ENCODE data around the gene PIGB. TPM values are rescaled to one million over a fixed set of nuclear protein-coding genes. Genes with fewer than 3 reads are reported as not detected.
A peak's percentile ranks its signal among the peaks of the same experiment; 100 is the strongest.

PIGB gene
- total RNA-seq, 5 donors from 2014 or later (not counting 1 experiment from before 2014, with no cell fraction given): 16.3 to 28.2 (median 20.1) TPM

DNA sequence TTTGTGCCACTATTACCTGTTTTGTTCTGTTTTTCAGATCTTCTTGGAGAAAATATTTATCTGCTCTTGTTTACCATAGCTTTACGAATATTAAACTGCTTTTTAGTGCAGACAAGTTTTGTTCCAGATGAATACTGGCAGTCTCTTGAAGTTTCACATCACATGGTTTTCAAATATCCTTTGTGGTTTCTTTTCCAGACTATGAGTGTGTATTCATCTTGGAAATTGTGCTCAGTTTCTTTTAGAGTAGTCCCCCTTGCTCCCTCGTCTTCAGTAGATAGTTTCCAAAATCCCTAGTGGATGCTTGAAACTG is 1.2 kb downstream of the PIGB start:
- no peak for DNase-seq
- peak overlapping the region in 1 of 2 donors; percentile 44 for H3K27ac Mint-ChIP-seq
- H3K4me3 Mint-ChIP-seq: peak overlapping the region; percentile 98 to 99 (median 98)
- ChIA-PET CTCF (interaction anchor here (1.1 to 1.7 kb wide), 2 partner anchors 88 to 102 kb away, joined by 5 to 7 read pairs; partner anchors contain the start of genes CCPG1 (in 1 of the 2) and PIERCE2 (in 1 of the 2)), POLR2A (no interaction called here)
- H3K9me3 Mint-ChIP-seq: no peaks in the 10 kb centered on the region
- no peaks in the 10 kb centered on the region for H3K27me3 Mint-ChIP-seq
- Histone ChIP-seq H3K9me3 (no peaks in the 10 kb centered on the region), H3K36me3 (ENCODE audit: control insufficient read depth in 2 of 2, extremely low read depth in 1 of 2, insufficient read depth in 1 of 2, low read length in 1 of 2) (peaks cover 0 to 5% of the 10 kb centered on the region in 2 donors), H3K27me3 (replicated peaks in 1 of 2; ENCODE audit: control insufficient read depth in 2 of 2, extremely low read depth in 1 of 2, insufficient read depth in 2 of 2, low read length in 1 of 2) (no peaks in the 10 kb centered on the region), H3K27ac (ENCODE audit: low read length) (no peak overlapping the region), H3K4me1 (ENCODE audit: control insufficient read depth in 1 of 2, extremely low read depth in 1 of 2, insufficient read depth in 2 of 2, low read length in 2 of 2) (peaks cover 9 to 16% of the 10 kb centered on the region in 2 experiments), H3K4me3 (ENCODE audit: control insufficient read depth in 1 of 2, extremely low read depth in 1 of 2, low read length in 1 of 2) (peak overlapping the region in 1 of 2 donors; percentile 94)
- WGBS (ENCODE audit: insufficient coverage): no CpG with 5 or more reads among the region's 2 CpGs
- H3K4me1 Mint-ChIP-seq: peaks cover 57 to 65% (median 59%) of the 10 kb centered on the region in 3 donors
- no peak for ATAC-seq (replicated peaks in 1 of 4)
- peaks cover 24% of the 10 kb centered on the region for H3K36me3 Mint-ChIP-seq

DNA sequence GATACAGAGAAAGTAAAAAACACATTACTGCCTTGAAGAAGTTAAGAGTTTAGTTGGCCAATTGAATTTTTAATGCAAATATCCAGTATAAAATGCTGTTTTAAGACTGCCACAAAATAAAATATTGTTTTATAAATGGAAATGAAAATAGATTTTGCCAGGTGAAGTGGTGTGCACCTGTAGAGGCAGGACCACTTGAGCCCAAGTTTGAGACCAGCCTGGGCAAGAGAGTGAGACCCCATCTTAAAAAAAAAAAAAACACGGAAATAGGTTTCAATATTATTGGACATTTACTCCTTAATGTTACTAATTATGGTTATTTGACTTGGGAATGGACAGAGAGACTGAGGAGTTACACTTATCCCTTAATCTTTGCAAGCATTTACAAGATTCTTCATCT is 1.9 kb downstream of the PIGB start:
- no peak overlapping the region for H3K27ac ChIP-seq (ENCODE audit: low read length)
- WGBS (ENCODE audit: insufficient coverage): no CpG with 5 or more reads among the region's 1 CpG
- peaks cover 9 to 16% of the 10 kb centered on the region in 2 experiments for H3K4me1 ChIP-seq (ENCODE audit: control insufficient read depth in 1 of 2, extremely low read depth in 1 of 2, insufficient read depth in 2 of 2, low read length in 2 of 2)
- no peak overlapping the region for H3K4me3 ChIP-seq (ENCODE audit: control insufficient read depth in 1 of 2, extremely low read depth in 1 of 2, low read length in 1 of 2)
- H3K4me3 Mint-ChIP-seq: no peak overlapping the region
- DNase-seq: no peak
- H3K27me3 Mint-ChIP-seq: no peaks in the 10 kb centered on the region
- H3K27me3 ChIP-seq (replicated peaks in 1 of 2; ENCODE audit: control insufficient read depth in 2 of 2, extremely low read depth in 1 of 2, insufficient read depth in 2 of 2, low read length in 1 of 2): no peaks in the 10 kb centered on the region
- H3K27ac Mint-ChIP-seq: no peak overlapping the region
- H3K4me1 Mint-ChIP-seq: peaks cover 49 to 57% (median 52%) of the 10 kb centered on the region in 3 donors
- H3K36me3 ChIP-seq (ENCODE audit: control insufficient read depth in 2 of 2, extremely low read depth in 1 of 2, insufficient read depth in 1 of 2, low read length in 1 of 2): peaks cover 0 to 5% of the 10 kb centered on the region in 2 donors
- ChIA-PET CTCF (no interaction called here), POLR2A (no interaction called here)
- no peaks in the 10 kb centered on the region for H3K9me3 ChIP-seq
- no peaks in the 10 kb centered on the region for H3K9me3 Mint-ChIP-seq
- ATAC-seq (replicated peaks in 1 of 4): no peak
- peaks cover 23% of the 10 kb centered on the region for H3K36me3 Mint-ChIP-seq

DNA sequence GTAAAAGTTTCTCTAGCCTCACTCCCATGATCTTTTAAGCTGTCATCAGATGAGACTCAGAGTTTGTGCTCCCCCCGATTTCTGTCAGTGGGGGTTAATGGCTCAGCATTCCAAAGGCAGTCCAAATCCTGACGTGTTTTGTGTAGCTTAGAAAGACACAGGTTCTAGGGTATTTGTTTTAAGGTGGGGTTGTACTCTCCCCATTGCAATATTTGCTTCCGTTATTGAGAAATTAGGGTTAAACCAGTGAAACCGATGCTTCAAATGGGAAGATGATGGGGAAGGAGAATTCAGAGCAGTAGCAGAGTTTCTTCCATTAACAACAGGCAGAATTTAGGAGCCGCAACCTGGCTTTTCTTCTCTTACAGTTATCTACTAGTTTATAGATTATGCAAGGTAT is 3.4 kb downstream of the PIGB start:
- H3K9me3 Mint-ChIP-seq: no peaks in the 10 kb centered on the region
- no peaks in the 10 kb centered on the region for H3K27me3 ChIP-seq (replicated peaks in 1 of 2; ENCODE audit: control insufficient read depth in 2 of 2, extremely low read depth in 1 of 2, insufficient read depth in 2 of 2, low read length in 1 of 2)
- H3K27ac ChIP-seq (ENCODE audit: low read length): no peak overlapping the region
- WGBS (ENCODE audit: insufficient coverage): no CpG with 5 or more reads among the region's 5 CpGs
- POLR2A ChIA-PET: no interaction called here
- CTCF ChIA-PET: no interaction called here
- peak overlapping the region in 1 of 2 donors; percentile 9 for H3K27ac Mint-ChIP-seq
- peaks cover 0 to 7% of the 10 kb centered on the region in 2 donors for H3K36me3 ChIP-seq (ENCODE audit: control insufficient read depth in 2 of 2, extremely low read depth in 1 of 2, insufficient read depth in 1 of 2, low read length in 1 of 2)
- no peak overlapping the region for H3K4me3 Mint-ChIP-seq
- no peaks in the 10 kb centered on the region for H3K9me3 ChIP-seq
- DNase-seq (no peak), ATAC-seq (replicated peaks in 1 of 4) (no peak)
- no peak overlapping the region for H3K4me3 ChIP-seq (ENCODE audit: control insufficient read depth in 1 of 2, extremely low read depth in 1 of 2, low read length in 1 of 2)
- peaks cover 9 to 12% of the 10 kb centered on the region in 2 experiments for H3K4me1 ChIP-seq (ENCODE audit: control insufficient read depth in 1 of 2, extremely low read depth in 1 of 2, insufficient read depth in 2 of 2, low read length in 2 of 2)
- H3K4me1 Mint-ChIP-seq: peaks cover 37 to 43% (median 37%) of the 10 kb centered on the region in 3 donors
- H3K27me3 Mint-ChIP-seq: no peaks in the 10 kb centered on the region
- peaks cover 16% of the 10 kb centered on the region for H3K36me3 Mint-ChIP-seq

DNA sequence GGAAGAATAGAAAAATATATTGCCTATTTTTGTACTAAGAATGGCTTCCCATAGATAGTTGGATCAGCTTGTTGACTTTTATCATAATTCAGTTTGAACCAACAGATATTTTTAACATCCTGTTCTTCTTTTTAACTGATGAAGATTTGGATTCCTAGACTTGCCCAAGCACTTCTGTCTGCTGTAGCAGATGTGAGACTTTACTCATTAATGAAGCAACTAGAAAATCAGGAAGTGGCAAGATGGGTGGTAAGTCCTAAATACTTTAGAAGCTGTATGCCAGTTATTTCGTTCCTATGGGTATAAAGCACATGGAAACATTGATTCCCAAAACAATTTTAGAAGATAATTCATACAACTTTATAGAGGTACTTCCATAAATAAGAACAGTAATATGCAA is 8.4 kb downstream of the PIGB start:
- no peak for DNase-seq
- Histone ChIP-seq H3K9me3 (no peaks in the 10 kb centered on the region), H3K4me3 (ENCODE audit: control insufficient read depth in 1 of 2, extremely low read depth in 1 of 2, low read length in 1 of 2) (no peak overlapping the region), H3K4me1 (ENCODE audit: control insufficient read depth in 1 of 2, extremely low read depth in 1 of 2, insufficient read depth in 2 of 2, low read length in 2 of 2) (no peaks in the 10 kb centered on the region), H3K27me3 (replicated peaks in 1 of 2; ENCODE audit: control insufficient read depth in 2 of 2, extremely low read depth in 1 of 2, insufficient read depth in 2 of 2, low read length in 1 of 2) (no peaks in the 10 kb centered on the region), H3K27ac (ENCODE audit: low read length) (no peak overlapping the region), H3K36me3 (ENCODE audit: control insufficient read depth in 2 of 2, extremely low read depth in 1 of 2, insufficient read depth in 1 of 2, low read length in 1 of 2) (peaks cover 3 to 30% of the 10 kb centered on the region in 2 donors)
- H3K27me3 Mint-ChIP-seq: no peaks in the 10 kb centered on the region
- WGBS (ENCODE audit: insufficient coverage): no CpG with 5 or more reads among the region's 1 CpG
- no peak overlapping the region for H3K27ac Mint-ChIP-seq
- POLR2A ChIA-PET: no interaction called here
- no peaks in the 10 kb centered on the region for H3K9me3 Mint-ChIP-seq
- peaks cover 8 to 15% (median 11%) of the 10 kb centered on the region in 3 donors for H3K4me1 Mint-ChIP-seq
- CTCF ChIA-PET: no interaction called here
- ATAC-seq (replicated peaks in 1 of 4): no peak
- H3K36me3 Mint-ChIP-seq: peaks cover 31% of the 10 kb centered on the region
- H3K4me3 Mint-ChIP-seq: no peak overlapping the region

DNA sequence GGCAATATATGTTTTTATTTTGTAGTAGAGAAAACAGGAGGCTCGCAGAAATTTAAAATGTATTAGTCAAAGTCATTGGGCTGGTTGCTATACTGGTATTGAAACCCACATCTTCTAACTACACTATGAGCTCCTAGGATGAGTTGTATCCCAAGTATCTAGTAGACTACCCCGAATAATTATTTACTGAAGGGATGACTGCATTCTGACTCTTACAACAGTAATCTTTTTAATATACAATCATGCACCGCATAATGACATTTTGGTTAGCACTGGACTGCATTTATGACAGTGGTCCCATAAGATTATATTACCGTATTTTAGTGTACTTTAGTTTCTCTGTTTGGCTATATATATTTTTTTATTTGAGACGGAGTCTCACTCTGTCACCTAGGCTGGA is 15.3 kb downstream of the PIGB start:
- Histone ChIP-seq H3K4me1 (ENCODE audit: control insufficient read depth in 1 of 2, extremely low read depth in 1 of 2, insufficient read depth in 2 of 2, low read length in 2 of 2) (no peaks in the 10 kb centered on the region), H3K9me3 (no peaks in the 10 kb centered on the region), H3K27me3 (replicated peaks in 1 of 2; ENCODE audit: control insufficient read depth in 2 of 2, extremely low read depth in 1 of 2, insufficient read depth in 2 of 2, low read length in 1 of 2) (no peaks in the 10 kb centered on the region), H3K4me3 (ENCODE audit: control insufficient read depth in 1 of 2, extremely low read depth in 1 of 2, low read length in 1 of 2) (no peak overlapping the region), H3K36me3 (ENCODE audit: control insufficient read depth in 2 of 2, extremely low read depth in 1 of 2, insufficient read depth in 1 of 2, low read length in 1 of 2) (peaks cover 3 to 59% of the 10 kb centered on the region in 2 donors), H3K27ac (ENCODE audit: low read length) (no peak overlapping the region)
- Mint-ChIP-seq H3K4me3 (no peak overlapping the region), H3K27me3 (no peaks in the 10 kb centered on the region), H3K9me3 (no peaks in the 10 kb centered on the region), H3K4me1 (no peaks in the 10 kb centered on the region), H3K27ac (no peak overlapping the region), H3K36me3 (peaks cover 44% of the 10 kb centered on the region)
- POLR2A ChIA-PET: interaction anchor here in 1 of 2 donors (0.6 kb wide), 1 partner anchor 62 kb away, joined by 3 read pairs; no protein-coding TSS in a partner anchor
- DNase-seq (no peak), ATAC-seq (replicated peaks in 1 of 4) (no peak)
- no CpG with 5 or more reads among the region's 5 CpGs for WGBS (ENCODE audit: insufficient coverage)
- CTCF ChIA-PET: no interaction called here

DNA sequence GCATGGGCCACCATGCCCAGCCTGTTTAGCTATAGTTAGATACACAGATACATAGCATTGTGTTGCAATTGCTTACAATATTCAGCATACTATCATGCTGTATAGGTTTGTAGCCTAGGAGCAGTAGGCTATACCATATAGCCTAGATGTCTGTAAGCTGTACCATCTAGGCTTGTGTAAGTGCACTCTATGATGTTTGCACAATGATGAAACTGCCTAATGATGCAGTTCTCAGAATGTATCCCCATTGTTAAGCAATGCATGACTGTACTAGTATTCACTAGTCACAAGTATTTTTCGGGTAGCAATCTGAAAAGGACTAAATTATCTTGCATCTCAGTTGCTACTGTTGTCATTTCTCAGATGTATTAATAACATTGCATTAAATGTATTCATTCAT is 16.0 kb downstream of the PIGB start:
- Mint-ChIP-seq H3K27me3 (no peaks in the 10 kb centered on the region), H3K4me3 (no peak overlapping the region), H3K36me3 (peaks cover 44% of the 10 kb centered on the region), H3K9me3 (no peaks in the 10 kb centered on the region), H3K27ac (no peak overlapping the region), H3K4me1 (no peaks in the 10 kb centered on the region)
- WGBS (ENCODE audit: insufficient coverage): no CpG with 5 or more reads among the region's 1 CpG
- no peak for DNase-seq
- Histone ChIP-seq H3K36me3 (ENCODE audit: control insufficient read depth in 2 of 2, extremely low read depth in 1 of 2, insufficient read depth in 1 of 2, low read length in 1 of 2) (peaks cover 3 to 62% of the 10 kb centered on the region in 2 donors), H3K9me3 (no peaks in the 10 kb centered on the region), H3K4me1 (ENCODE audit: control insufficient read depth in 1 of 2, extremely low read depth in 1 of 2, insufficient read depth in 2 of 2, low read length in 2 of 2) (no peaks in the 10 kb centered on the region), H3K27ac (ENCODE audit: low read length) (no peak overlapping the region), H3K27me3 (replicated peaks in 1 of 2; ENCODE audit: control insufficient read depth in 2 of 2, extremely low read depth in 1 of 2, insufficient read depth in 2 of 2, low read length in 1 of 2) (no peaks in the 10 kb centered on the region), H3K4me3 (ENCODE audit: control insufficient read depth in 1 of 2, extremely low read depth in 1 of 2, low read length in 1 of 2) (no peak overlapping the region)
- POLR2A ChIA-PET: interaction anchor here in 1 of 2 donors (0.5 to 0.6 kb wide), 2 partner anchors 62 to 73 kb away, joined by 3 to 9 read pairs; no protein-coding TSS in a partner anchor
- no peak for ATAC-seq (replicated peaks in 1 of 4)
- CTCF ChIA-PET: interaction anchor here in 1 of 2 donors (0.6 kb wide), 1 partner anchor 118 kb away, joined by 5 read pairs; no protein-coding TSS in a partner anchor

DNA sequence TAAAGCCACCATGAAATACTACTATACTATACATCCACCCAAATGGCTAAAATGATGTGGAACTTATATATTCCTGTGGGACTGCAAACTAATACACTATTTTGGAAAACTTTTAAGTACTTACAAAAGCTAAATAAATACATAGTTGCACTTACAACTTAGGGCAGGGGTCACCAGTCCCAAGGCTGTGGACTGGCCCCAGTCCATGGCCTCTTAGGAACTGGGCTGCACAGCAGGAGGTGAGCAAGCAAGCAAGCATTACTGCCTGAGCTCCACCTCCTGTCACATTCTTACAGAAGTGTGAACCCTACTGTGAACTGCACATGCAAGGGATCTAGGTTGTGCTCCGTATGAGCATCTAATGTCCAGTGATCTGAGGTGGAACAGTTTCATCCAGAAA is 18.1 kb downstream of the PIGB start:
- no peak overlapping the region for H3K4me3 Mint-ChIP-seq
- Histone ChIP-seq H3K27ac (ENCODE audit: low read length) (no peak overlapping the region), H3K36me3 (ENCODE audit: control insufficient read depth in 2 of 2, extremely low read depth in 1 of 2, insufficient read depth in 1 of 2, low read length in 1 of 2) (peaks cover 8 to 60% of the 10 kb centered on the region in 2 donors), H3K4me3 (ENCODE audit: control insufficient read depth in 1 of 2, extremely low read depth in 1 of 2, low read length in 1 of 2) (no peak overlapping the region), H3K9me3 (no peaks in the 10 kb centered on the region), H3K4me1 (ENCODE audit: control insufficient read depth in 1 of 2, extremely low read depth in 1 of 2, insufficient read depth in 2 of 2, low read length in 2 of 2) (no peaks in the 10 kb centered on the region), H3K27me3 (replicated peaks in 1 of 2; ENCODE audit: control insufficient read depth in 2 of 2, extremely low read depth in 1 of 2, insufficient read depth in 2 of 2, low read length in 1 of 2) (no peaks in the 10 kb centered on the region)
- ATAC-seq (replicated peaks in 1 of 4): no peak
- peaks cover 31% of the 10 kb centered on the region for H3K36me3 Mint-ChIP-seq
- no peaks in the 10 kb centered on the region for H3K9me3 Mint-ChIP-seq
- POLR2A ChIA-PET: no interaction called here
- no peak for DNase-seq
- 100% methylated on average over 1 of the region's 1 CpG for WGBS (ENCODE audit: insufficient coverage)
- no peaks in the 10 kb centered on the region for H3K4me1 Mint-ChIP-seq
- H3K27ac Mint-ChIP-seq: no peak overlapping the region
- CTCF ChIA-PET: no interaction called here
- H3K27me3 Mint-ChIP-seq: no peaks in the 10 kb centered on the region

All from T-cell (primary cell).